Endothelial cell of umbilical vein (primary cell): Measurements from ENCODE around the gene VAC14.

Experiments
- CTCF ChIP-seq, 2 donors: IDR thresholded peaks; 1 replicate in 1 of 2; 2 replicates in 1 of 2; pipeline ENCODE4 v1.5.1; 2011; ENCODE audit warnings: low read length in 2 of 2, mild to moderate bottlenecking in 2 of 2, moderate library complexity in 2 of 2, control low read depth in 1 of 2, inconsistent platforms in 1 of 2, low read depth in 1 of 2; ENCODE audit not compliant: insufficient read depth in 1 of 2; ENCODE audit errors: extremely low read depth in 1 of 2
- POLR2A ChIP-seq: IDR thresholded peaks from 2 replicates; pipeline ENCODE4 v1.6.1; 2012; ENCODE audit warnings: low read depth, mild to moderate bottlenecking, control low read depth, low read length
- TF ChIP-seq, protein P1 (sequence below): IDR thresholded peaks from 2 replicates; pipeline ENCODE4 v1.6.1; 2011; ENCODE audit not compliant: insufficient read depth, insufficient read length

DNA sequence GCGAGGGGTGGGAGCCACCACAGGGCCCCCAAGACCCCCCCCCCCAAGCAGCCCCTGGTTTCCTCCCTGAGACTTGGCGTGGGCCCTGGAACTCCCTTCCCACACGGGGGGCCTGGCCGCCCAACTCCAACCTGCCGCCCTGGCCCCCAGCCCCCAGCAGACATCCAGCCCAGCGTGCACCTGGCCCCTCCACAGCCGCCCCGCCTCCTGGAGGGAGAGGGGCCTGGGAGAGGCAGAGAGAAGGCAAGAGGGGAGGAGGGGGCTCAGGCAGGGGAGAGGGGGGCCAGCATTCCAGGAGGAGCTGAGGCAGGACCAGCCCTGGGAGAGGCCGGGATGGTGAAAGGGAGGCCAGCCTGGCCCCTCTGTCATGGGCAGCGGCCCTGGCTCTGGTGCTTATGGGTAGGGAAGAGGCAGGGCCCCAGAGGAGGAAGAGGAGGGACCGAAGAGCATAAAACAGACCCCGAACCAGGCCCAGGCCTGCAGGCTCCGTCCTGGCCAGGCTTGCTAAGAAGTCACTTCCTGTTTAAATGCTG lies 137.9 kb downstream of the VAC14 start:
- TF ChIP-seq, protein P1, sequence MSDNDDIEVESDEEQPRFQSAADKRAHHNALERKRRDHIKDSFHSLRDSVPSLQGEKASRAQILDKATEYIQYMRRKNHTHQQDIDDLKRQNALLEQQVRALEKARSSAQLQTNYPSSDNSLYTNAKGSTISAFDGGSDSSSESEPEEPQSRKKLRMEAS = no peak
- TF ChIP-seq CTCF (IDR thresholded peaks at IDR 0.05; ENCODE audit: extremely low read depth in 1 of 2, insufficient read depth in 1 of 2, low read depth in 1 of 2, low read length in 2 of 2) (no peak), POLR2A (no peak)
